ENCODE data around the gene ZBTB16.

- peak in 2 of 3 donors; percentile 22 to 34 for TF ChIP-seq POLR2AphosphoS5 (IDR thresholded peaks at IDR 0.05)
- TF ChIP-seq CTCF (IDR thresholded peaks at IDR 0.05 in 8 of 11, conservative IDR thresholded peaks at IDR 0.05 in 3 of 11) = no peak
- no peak for TF ChIP-seq POLR2A (IDR thresholded peaks at IDR 0.05)
These were observed 113.4 kb downstream of the ZBTB16 start for GRCh38 chr11:114172871-114173444.

All from spleen (tissue), 7 donors.